SK-N-SH treated with all-trans-retinoic acid at 6 μM for 48 hours (cell line): Measurements from ENCODE around the gene BRD1.

Source experiments
- ARNTL ChIP-seq: fragments of 450-650 bp; formaldehyde crosslinking; IDR thresholded peaks from 2 replicates; pipeline ENCODE4 v1.5.0; 2020; ENCODE audit warnings: low read depth, mild to moderate bottlenecking, moderate library complexity, borderline replicate concordance
- CSDC2 ChIP-seq: fragments of 250-450 bp; sonication (Bioruptor Pico); IDR thresholded peaks from 2 replicates; pipeline ENCODE4 v1.5.0; 2020; ENCODE audit warnings: mild to moderate bottlenecking, moderate library complexity
- ESRRG ChIP-seq: fragments of 250-450 bp; sonication (Bioruptor Pico); IDR thresholded peaks from 2 replicates; pipeline ENCODE4 v1.6.1; 2021; ENCODE audit warnings: mild to moderate bottlenecking
- GLIS3 ChIP-seq: fragments of 250-450 bp; sonication (Bioruptor Pico); IDR thresholded peaks from 2 replicates; pipeline ENCODE4 v1.5.0; 2020; ENCODE audit warnings: mild to moderate bottlenecking, moderate library complexity
- POU6F1 ChIP-seq: fragments of 250-450 bp; sonication (Bioruptor Pico); IDR thresholded peaks from 2 replicates; pipeline ENCODE4 v1.8.0; 2021; ENCODE audit warnings: low read depth, mild to moderate bottlenecking, moderate library complexity, borderline replicate concordance
- PPARA ChIP-seq: fragments of 250-450 bp; sonication (Bioruptor Pico); IDR thresholded peaks from 2 replicates; pipeline ENCODE4 v1.5.0; 2020; ENCODE audit warnings: mild to moderate bottlenecking, borderline replicate concordance
- TCF4 ChIP-seq: fragments of 250-450 bp; sonication (Bioruptor Pico); IDR thresholded peaks from 2 replicates; pipeline ENCODE4 v1.8.0; 2021; ENCODE audit warnings: mild to moderate bottlenecking, moderate library complexity, borderline replicate concordance
- TOX ChIP-seq: fragments of 250-450 bp; sonication (Bioruptor Pico); IDR thresholded peaks from 2 replicates; pipeline ENCODE4 v1.8.0; 2021; ENCODE audit warnings: mild to moderate bottlenecking, moderate library complexity, borderline replicate concordance
- ZFP30 ChIP-seq: fragments of 450-650 bp; formaldehyde crosslinking; IDR thresholded peaks from 2 replicates; pipeline ENCODE4 v1.5.0; 2022; ENCODE audit warnings: mild to moderate bottlenecking, moderate library complexity

- TF ChIP-seq POU6F1 (CRISPR knock-in tag): no peak
- TF ChIP-seq ESRRG (CRISPR knock-in tag): no peak
- no peak for TF ChIP-seq ARNTL (CRISPR knock-in tag)
- no peak for TF ChIP-seq PPARA
- TF ChIP-seq GLIS3: no peak
- no peak for TF ChIP-seq CSDC2 (CRISPR knock-in tag)
- TF ChIP-seq ZFP30: no peak
- TF ChIP-seq TCF4 (CRISPR knock-in tag): no peak
- no peak for TF ChIP-seq TOX (CRISPR knock-in tag)
Measured at GRCh38 chr22:49829044-49829853, 1.6 kb upstream of the BRD1 start.
